ENCODE data around the gene GRAMD1B.

Gene GRAMD1B

GRCh38 chr11:123573286-123573685 is 143.2 kb downstream of the GRAMD1B start:
- no peak overlapping the region for H3K4me3 ChIP-seq (ENCODE audit: low read depth, low read length)
- TF ChIP-seq CTCF (IDR thresholded peaks at IDR 0.05; ENCODE audit: low read depth, low read length, missing control alignments): no peak
- DNase-seq (ENCODE audit: low read depth): no peak

- TF ChIP-seq CTCF (IDR thresholded peaks at IDR 0.05; ENCODE audit: low read depth, low read length, missing control alignments): no peak
- DNase-seq (ENCODE audit: low read depth): no peak
- H3K4me3 ChIP-seq (ENCODE audit: low read depth, low read length): no peak overlapping the region
Observed at GRCh38 chr11:123575441-123575840, 145.4 kb downstream of the GRAMD1B start.

- DNase-seq (ENCODE audit: low read depth): no peak
- no peak overlapping the region for H3K4me3 ChIP-seq (ENCODE audit: low read depth, low read length)
- TF ChIP-seq CTCF (IDR thresholded peaks at IDR 0.05; ENCODE audit: low read depth, low read length, missing control alignments): no peak
Observed at GRCh38 chr11:123576082-123576481, 146.0 kb downstream of the GRAMD1B start.

- DNase-seq (ENCODE audit: low read depth): no peak
- TF ChIP-seq CTCF (IDR thresholded peaks at IDR 0.05; ENCODE audit: low read depth, low read length, missing control alignments): no peak
Observed at GRCh38 chr11:123576501-123576900, 146.4 kb downstream of the GRAMD1B start.

GRCh38 chr11:123577081-123577598 is 147.1 kb downstream of the GRAMD1B start:
- peak; percentile 98 for TF ChIP-seq CTCF (IDR thresholded peaks at IDR 0.05; ENCODE audit: low read depth, low read length, missing control alignments)
- H3K4me3 ChIP-seq (ENCODE audit: low read depth, low read length): no peak overlapping the region
- DNase-seq (ENCODE audit: low read depth): no peak

More at GRCh38 chr11:123576501-123576900, 146.4 kb downstream of the GRAMD1B start:
- H3K4me3 ChIP-seq (ENCODE audit: low read depth, low read length): no peak overlapping the region

GRCh38 chr11:123578778-123579481 is 148.9 kb downstream of the GRAMD1B start:
- H3K4me3 ChIP-seq (ENCODE audit: low read depth, low read length): no peak overlapping the region
- TF ChIP-seq CTCF (IDR thresholded peaks at IDR 0.05; ENCODE audit: low read depth, low read length, missing control alignments): no peak
- no peak for DNase-seq (ENCODE audit: low read depth)

GRCh38 chr11:123579482-123579812 is 149.4 kb downstream of the GRAMD1B start:
- no peak for DNase-seq (ENCODE audit: low read depth)
- TF ChIP-seq CTCF (IDR thresholded peaks at IDR 0.05; ENCODE audit: low read depth, low read length, missing control alignments): no peak
- no peak overlapping the region for H3K4me3 ChIP-seq (ENCODE audit: low read depth, low read length)
